ENCODE results near the gene CDH5. TPM values are rescaled to one million over a fixed set of nuclear protein-coding genes. Genes with fewer than 3 reads are reported as not detected.
"Not testable (repeated sequence)": the region's sequence is repeated elsewhere in the genome, so short reads cannot be mapped to it uniquely, and the experiment has no call there.

Gene CDH5
- total RNA-seq, 1 donor from 2014 or later = not detected

GRCh38 chr16:66325717-66326376 lies 40.6 kb upstream of the CDH5 start:
- DNase-seq (ENCODE audit: low read depth) (no peak), FAIRE-seq (no peak)
- Histone ChIP-seq H3K36me3 (ENCODE audit: control insufficient read depth, insufficient read depth, low read length) (no peaks in the 10 kb centered on the region), H3K27me3 (ENCODE audit: control insufficient read depth, insufficient read depth, low read length) (peaks cover 4% of the 10 kb centered on the region), H3K4me3 (ENCODE audit: low read depth, low read length) (no peak overlapping the region)
- TF ChIP-seq CTCF (IDR thresholded peaks at IDR 0.05; ENCODE audit: insufficient read depth, low read length, severe bottlenecking) = no peak

- H3K4me3 ChIP-seq (ENCODE audit: low read depth, low read length) = no peak overlapping the region
- no peak for FAIRE-seq
- H3K36me3 ChIP-seq (ENCODE audit: control insufficient read depth, insufficient read depth, low read length) = no peaks in the 10 kb centered on the region
Observed at GRCh38 chr16:66326991-66327513, 39.4 kb upstream of the CDH5 start.

GRCh38 chr16:66328282-66328681 lies 38.2 kb upstream of the CDH5 start:
- no peak for TF ChIP-seq CTCF (IDR thresholded peaks at IDR 0.05; ENCODE audit: insufficient read depth, low read length, severe bottlenecking)
- Histone ChIP-seq H3K4me3 (ENCODE audit: low read depth, low read length) (no peak overlapping the region), H3K27me3 (ENCODE audit: control insufficient read depth, insufficient read depth, low read length) (no peaks in the 10 kb centered on the region), H3K36me3 (ENCODE audit: control insufficient read depth, insufficient read depth, low read length) (no peaks in the 10 kb centered on the region)
- no peak for DNase-seq (ENCODE audit: low read depth)
- no peak for FAIRE-seq

More at GRCh38 chr16:66326991-66327513, 39.4 kb upstream of the CDH5 start:
- TF ChIP-seq CTCF (IDR thresholded peaks at IDR 0.05; ENCODE audit: insufficient read depth, low read length, severe bottlenecking) = no peak
- DNase-seq (ENCODE audit: low read depth) = no peak
- no peaks in the 10 kb centered on the region for H3K27me3 ChIP-seq (ENCODE audit: control insufficient read depth, insufficient read depth, low read length)

GRCh38 chr16:66331464-66331863 lies 35.0 kb upstream of the CDH5 start:
- not testable (repeated sequence) for FAIRE-seq; H3K36me3 ChIP-seq (ENCODE audit: control insufficient read depth, insufficient read depth, low read length); H3K27me3 ChIP-seq (ENCODE audit: control insufficient read depth, insufficient read depth, low read length); H3K4me3 ChIP-seq (ENCODE audit: low read depth, low read length)
- peak; percentile 55 for DNase-seq (ENCODE audit: low read depth)

- no peak for FAIRE-seq
- no peak for DNase-seq (ENCODE audit: low read depth)
- no peak for TF ChIP-seq CTCF (IDR thresholded peaks at IDR 0.05; ENCODE audit: insufficient read depth, low read length, severe bottlenecking)
- H3K27me3 ChIP-seq (ENCODE audit: control insufficient read depth, insufficient read depth, low read length) = peaks cover 2% of the 10 kb centered on the region
- no peaks in the 10 kb centered on the region for H3K36me3 ChIP-seq (ENCODE audit: control insufficient read depth, insufficient read depth, low read length)
- no peak overlapping the region for H3K4me3 ChIP-seq (ENCODE audit: low read depth, low read length)
Observed at GRCh38 chr16:66332634-66333610, 33.6 kb upstream of the CDH5 start.

All from bronchial epithelial cell (primary cell).